Activated CD4-positive, CD25-positive, alpha-beta regulatory T cell treated with anti-CD3 and anti-CD28 coated beads, Interleukin-2, amount 50 U/mL, for 24 hours (primary cell): Measurements from ENCODE around the gene LMO1.

Source experiments
- ATAC-seq, 2 donors: fragments of 150-1000 bp; cut with Tn5 transposase; one replicate each; pipeline ENCODE4 v1.10.0; 2021; ENCODE audit warnings: mild to moderate bottlenecking in 1 of 2, moderate library complexity in 1 of 2

The LMO1 gene

DNA sequence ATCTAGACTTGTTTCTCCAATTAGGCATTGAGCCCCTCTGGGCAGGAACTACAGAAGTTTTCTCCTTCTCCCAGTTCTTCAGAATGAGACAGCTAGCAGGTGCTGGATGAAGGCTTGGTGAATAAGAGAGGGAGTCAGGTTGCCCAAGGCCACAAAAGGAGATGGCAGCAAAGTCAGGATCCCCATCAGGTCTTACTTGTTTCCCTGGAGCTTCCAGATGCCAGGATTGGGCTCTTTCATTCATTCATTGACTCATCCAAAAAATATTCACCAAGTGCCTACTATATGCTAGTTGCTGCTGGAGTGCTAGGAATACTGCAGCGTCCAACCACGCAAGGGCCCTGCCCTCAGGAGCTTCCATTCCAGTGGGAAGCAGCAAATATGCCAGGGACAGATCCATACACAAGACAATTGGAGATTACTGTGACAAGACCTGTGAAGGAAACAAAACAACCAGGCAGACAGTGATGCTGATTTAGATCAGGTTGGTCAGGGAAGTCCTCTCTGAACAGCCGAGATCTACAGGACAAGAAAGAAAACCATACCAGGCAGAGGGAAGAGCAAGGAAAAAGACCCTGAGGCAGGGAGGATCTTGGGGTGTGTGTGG, 24.6 kb upstream of the LMO1 start:
- no peak for ATAC-seq

DNA sequence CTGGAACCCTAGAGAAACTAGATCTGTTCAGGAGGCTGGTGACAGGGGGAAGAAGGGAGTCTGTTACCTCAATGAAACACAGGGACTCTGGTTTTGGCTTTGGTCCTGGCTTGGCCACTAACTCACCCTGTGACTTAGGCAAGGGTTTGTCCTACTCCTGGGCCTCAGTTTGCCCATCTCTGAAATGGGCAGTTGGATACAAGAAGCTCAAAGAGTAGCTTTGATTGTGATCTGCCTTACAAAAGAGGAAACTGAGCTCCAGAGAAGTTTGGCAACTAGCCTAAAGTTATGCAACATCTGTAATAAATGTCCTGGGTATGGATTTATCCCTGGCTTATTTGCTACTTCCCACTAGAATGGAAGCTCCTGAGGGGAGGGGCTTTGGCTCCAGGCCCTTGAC, 24.0 kb upstream of the LMO1 start:
- no peak for ATAC-seq

DNA sequence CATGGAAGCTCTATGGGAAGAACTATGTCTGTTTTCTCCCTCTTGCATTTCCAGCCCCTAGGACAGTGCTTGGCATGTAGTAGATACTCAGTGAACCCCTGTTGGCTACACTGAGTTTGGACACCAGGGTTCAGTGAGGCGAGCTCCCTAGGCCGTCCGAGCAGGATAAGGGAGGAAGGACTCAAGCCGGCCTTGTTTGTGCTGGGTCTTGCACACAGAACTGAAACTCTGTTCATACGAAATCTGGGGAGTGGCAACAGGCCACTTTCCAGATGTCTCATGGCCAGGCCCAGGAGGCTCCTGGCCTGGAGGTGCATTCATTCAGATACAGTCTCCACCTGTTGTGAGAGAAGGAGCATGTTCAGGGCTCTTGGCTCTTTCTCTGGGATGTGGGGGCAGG, 23.6 kb upstream of the LMO1 start:
- no peak for ATAC-seq

DNA sequence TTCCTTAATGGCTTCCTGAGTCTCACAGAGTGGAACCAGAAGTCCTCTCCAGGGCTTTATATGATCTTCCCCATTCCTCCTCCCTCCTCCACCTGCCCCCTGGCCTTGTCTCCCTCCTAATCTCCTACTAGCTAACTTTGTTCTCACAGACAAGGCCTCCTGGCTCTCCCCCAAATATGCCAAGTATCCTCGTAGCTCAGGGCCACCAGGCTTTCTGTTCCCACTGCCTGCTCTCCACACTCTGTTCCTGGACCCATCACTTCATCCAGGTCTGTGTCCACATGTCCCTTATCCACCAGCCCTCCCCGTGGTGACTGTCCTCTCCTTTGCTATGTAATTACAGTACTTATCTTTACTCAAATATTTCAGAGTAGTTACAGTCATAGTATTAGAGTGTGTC, 23.2 kb upstream of the LMO1 start:
- no peak for ATAC-seq

DNA sequence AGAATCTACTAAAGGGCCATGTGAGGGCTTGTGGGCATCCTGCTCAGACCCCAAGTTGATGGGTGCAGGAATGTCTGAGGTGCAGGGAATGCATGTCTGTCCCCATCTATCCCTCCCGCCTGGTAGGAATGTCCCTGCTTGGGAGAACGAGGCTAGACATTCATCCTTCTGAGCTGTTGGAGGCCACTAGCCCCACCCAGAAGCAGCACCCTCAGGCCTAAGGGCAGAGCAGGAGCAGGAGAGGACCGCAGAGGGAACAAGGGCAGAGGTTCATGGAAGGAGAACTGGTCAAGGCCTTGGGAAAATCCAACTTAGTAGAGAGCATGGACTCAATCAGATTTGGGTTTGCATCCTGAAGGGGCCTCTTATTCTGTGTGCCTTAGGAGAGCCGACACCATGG, 22.1 kb upstream of the LMO1 start:
- no peak for ATAC-seq

DNA sequence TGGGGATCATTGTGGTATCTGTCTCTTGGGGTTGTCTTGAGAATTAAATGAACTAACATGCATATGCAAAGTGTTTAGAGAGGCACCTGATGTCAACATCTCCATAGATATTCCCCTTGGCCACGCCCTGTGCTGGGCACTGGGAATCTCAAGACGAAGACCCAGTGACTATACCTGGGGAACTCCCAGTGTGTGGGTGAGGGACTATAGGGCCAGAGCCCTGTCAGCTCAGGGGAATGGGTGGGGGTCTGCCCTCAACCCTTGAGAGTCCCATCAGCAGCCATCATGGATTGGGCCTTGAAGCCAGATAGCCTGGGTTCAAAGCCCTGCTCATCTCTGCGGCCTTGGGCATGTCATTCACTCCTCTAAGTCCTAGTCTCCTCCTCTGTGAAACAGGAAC, 21.6 kb upstream of the LMO1 start:
- no peak for ATAC-seq

DNA sequence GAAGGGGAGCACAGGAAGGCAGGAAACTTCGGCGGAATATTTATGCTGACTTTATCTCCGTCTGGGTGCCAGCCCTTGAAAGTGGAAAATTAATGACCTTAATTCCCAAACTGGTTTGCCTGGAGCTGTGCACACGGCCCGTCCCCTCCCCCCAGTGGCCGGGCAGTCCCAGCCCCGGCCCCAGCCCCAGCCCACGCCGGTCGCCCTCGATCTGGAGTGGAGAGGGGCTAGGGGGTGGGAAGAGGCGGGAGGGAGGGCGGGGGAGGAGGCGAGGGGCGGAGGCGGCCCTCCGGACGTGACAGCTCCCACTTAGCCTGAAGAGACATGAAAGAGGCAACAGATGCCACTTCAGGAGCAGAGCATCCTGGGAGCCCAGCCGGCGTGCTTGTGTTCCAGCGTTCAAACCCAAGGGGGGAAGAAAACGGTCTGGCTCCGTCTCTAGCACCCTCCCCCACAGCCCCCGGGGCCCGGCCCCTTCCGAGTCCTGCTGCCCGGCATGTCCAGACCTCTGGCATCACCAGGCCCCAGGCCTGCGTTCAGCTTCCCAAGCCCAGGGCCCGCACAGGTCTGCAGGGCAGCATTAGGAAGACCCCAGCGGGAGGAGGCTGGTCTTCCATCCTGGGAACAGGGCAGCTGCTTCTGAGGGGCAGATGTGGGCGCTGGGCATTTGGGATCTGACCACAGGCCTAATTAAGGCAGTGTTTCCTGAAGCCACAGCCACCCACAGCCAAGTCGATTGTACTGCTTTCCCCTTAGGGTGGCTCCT, 20.0 kb upstream of the LMO1 start:
- ATAC-seq: no peak

DNA sequence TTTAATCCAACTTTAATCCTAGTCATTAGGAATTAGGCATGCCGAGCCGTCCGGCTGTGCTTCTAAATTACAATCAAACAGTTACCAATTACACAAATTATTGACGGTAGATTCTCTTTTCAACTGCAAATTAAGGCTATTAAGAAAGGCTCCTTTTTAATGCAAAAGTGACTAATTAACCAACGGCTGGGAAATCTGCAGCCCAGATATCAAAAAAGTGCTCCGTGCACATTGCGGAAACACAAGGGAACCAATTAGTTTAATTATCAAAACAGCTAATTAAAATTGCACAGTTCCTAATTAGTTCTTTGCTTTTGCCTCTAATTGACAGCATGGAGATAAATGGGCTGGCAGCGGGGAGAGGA, 19.4 kb upstream of the LMO1 start:
- no peak for ATAC-seq

DNA sequence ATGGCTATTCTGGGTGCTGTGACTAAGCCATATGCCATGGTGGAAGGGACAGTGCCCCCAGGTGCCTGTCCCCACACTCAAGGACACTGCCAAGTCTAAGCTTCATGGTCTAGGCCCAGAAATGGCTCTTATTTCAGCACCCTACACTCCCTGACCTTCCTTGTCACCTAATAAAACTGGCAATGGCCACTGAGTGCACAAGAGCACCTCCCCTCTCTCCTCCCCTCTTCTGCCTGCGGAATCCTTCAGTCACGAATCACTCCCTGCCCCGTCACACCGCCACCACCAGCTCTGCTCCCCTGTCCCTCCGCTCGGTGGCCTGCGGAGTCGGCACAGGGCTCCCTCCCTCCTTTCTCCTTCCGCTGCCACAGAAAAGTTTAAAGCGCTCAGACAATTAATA, 19.0 kb upstream of the LMO1 start:
- ATAC-seq: no peak

DNA sequence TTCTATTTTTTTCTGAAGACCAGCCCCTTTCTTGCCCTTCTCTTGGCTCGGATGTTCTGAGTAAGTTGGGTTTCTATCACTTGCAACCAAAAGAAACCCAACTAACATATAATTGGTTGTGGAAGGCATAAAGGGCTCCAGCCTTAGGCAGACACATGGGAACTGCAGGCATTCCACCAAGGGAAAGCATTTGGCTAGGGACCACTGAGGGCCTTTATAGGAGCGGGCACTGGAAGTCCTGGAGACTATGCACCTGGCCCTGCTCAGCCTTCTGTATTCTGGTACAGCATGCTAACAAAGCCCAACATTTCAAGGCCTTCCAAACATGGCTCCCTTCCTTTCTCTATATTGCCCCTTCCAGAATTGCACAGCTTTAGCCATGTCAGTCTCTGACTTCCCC, 17.6 kb upstream of the LMO1 start:
- ATAC-seq: no peak

DNA sequence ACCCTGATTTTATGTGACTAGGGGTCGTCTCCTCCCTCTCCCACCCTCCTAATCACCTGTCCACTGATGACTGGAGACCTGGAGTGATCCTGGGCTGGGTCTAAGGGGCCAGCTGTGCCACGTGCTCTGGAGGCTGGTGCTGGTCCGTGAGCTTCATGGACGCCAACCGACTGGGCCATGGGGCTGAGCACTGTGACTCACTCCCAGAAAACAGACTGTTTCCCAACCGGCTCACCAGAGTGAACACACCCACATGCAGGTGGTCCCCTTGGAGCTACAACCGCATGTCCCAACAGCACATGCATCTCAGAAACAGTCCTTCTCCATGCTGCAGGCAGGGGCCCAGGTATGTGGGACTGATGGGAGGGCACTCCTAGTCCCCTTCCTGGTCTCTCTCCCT, 14.0 kb upstream of the LMO1 start:
- no peak for ATAC-seq

DNA sequence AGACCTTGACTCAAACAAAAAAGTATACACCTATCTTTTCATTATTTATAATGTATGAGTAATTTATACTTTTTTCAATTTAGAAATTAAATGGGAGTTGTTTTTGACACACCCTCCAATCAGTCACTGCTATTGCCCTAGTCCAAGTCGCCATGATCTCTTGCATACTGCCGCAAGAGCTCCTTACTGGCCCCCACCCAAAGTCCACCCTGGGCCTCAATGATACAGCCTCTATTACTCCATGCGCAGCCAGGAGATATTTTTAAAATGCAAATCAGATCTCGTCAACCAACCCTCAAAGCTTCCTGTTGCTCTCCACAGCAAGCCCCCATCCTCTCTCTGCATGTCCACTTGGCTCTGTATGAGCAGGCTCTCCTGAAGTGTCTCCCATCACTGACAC, 12.8 kb upstream of the LMO1 start:
- ATAC-seq: no peak

DNA sequence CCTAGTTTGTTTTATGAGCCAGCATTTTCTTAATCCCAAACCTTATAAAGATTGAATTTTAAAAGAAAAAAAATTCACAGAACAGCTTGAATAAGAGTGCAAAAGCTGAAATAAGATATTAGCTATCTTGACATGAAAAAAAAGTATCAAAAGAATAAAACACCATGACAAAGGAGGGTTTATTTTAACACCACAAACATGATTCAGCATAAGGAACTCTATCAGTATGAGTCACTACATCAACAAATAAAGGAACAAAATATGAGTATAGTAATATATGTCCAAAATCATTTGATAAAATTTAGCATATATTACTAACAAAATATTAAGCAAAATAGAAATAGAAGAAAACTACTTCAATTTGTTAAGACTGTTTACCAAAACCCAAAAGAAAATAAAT, 9.6 kb upstream of the LMO1 start:
- no peak for ATAC-seq

DNA sequence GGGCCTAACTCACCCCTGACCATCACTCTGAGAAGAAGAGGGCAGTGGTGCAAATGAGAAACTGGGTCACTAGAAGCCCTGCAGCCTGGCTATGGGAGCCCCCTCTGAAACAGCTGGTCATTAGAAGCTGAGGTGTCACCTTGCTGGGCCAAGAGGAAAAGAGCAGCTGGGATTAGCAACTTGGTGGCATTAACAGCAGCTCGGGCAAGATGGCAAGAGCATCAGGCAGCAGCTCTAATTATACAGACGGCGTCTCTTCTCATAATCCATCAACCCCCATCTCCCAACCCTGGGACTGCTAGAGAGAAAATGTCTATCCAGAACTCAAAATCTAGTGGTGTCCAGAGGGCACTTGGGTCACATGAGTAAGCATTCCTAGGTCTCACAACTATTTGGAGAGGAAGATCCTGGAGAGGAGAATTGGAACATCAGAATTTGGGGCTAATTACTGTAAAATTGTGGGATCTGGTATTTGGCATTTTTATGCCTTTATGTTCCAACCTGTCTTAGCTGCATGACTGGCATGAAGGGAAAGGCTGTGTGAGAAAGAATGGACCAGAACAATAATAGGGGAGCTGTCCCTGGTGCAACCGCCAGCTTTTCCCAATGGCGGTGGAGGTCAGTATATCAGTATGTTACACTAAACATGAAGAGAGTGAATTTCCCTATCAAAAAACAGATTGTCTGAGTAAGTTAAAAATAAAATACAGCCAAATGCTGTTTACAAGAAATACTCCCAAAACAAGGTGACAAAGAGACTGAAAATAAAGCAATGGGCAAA, 7.6 kb upstream of the LMO1 start:
- no peak for ATAC-seq

DNA sequence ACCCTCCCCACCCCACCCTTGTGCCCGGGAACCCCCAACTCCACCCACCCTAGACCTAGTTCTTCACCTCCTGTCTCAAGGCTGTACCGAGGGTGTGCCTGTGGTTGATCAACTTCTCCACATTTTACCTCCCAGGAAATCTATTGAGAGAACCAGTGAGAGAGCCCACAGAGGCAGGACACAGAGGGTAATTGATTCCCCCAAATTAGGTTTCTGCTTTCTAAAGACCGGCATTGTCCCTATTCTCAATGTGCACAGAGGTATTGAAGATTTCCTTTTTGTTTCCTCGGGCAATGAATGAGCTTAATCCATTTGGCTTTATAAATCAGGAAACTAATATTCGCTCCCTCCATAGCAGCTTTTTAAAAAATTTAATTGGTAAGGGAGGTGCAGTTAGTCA, 6.0 kb upstream of the LMO1 start:
- no peak for ATAC-seq

DNA sequence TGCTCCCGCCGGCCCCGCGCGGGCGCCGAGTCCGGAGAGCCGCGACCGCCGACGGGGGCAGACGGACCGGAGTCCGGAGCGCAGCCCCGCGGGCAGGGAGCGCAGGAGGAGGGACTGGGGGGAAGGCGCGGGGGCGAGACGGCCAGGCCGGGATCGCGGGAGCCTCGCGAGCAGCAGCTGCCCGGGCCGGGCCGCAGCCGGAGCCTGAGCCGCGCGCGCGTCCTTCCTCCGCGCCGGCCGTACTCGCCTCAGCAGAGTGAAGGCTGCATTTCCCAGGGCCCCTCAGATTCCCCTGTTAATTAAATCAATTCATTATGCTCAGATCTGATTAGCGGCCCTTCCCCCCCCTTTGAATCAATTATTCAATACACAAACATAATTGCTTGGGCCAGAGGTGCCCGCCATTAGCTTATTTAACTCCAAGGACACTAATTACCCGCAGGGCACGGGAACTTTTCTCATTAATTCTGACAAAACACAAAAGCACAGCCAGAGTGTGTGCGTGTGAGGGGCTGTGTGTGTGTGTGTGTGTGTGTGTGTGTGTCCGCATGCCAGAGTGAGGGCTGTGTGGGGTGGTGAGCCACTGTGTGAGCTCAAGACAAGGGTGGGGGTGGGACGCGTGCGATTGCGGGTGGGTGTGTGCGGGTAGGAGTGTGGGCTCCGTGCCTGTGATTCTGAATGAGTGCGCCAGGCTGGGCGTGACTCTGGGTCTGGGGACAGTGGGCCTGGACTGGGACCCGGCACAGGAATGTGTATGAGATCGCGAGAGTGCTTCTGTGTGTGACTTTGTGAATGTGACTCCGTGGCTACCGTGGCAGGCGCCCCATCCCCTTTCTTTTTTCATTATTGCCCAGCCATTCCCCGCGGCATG, 5.1 kb upstream of the LMO1 start:
- no peak for ATAC-seq

DNA sequence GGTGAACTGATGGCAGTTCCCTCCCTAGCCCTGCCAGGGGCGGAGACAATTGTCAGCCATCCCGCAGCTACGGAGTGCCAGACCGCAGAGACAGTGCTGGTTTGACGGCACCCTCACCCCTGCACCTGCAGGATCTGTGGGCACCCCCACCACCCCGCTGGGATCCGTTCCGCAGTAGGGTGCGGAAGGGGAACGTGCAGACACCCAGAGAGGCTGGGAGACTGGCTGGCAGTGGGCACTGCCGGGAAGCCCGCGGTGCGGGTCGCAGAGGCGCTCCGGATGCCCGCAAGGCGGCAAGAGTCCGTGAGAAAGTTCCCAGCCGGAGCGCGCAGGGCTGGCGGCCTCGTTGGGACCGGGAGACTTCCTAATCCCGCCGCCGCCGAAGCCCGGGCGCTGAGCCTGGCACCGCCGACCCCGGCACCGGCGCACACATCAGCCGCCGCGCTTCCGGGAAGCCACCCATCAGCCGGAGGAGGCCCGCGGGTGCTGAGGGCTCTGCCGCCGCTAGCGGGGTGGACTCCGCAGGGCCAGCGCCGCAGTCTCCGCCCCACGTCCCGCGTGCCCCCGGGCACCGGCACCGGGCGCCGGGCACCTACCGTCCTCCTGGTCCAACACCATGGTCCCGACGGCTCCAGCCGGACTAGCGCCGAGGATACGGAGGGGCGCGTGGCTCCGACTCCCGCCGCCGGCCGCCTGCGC, 4.3 kb upstream of the LMO1 start:
- peak in 1 of 2 donors; percentile 28 for ATAC-seq

DNA sequence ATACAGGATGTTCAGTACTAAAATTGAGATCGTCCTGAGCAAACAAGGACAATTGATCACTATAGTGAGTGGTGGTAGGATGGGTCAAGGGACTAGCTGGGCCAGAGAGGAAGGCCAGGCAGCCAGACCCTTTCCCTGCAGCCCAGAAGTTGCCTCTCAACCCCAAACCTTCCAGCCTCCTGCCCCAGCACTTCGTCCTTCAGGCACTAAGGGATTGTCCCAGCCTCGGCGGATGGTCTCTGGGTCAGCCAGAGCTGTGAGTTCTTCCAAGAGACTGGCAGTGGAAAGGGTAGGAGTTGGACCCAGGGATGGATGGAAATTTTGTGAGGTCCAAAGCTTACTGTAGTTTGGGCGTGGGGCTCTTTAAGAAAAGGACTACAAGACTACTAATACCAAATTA, 3.6 kb upstream of the LMO1 start:
- no peak for ATAC-seq

DNA sequence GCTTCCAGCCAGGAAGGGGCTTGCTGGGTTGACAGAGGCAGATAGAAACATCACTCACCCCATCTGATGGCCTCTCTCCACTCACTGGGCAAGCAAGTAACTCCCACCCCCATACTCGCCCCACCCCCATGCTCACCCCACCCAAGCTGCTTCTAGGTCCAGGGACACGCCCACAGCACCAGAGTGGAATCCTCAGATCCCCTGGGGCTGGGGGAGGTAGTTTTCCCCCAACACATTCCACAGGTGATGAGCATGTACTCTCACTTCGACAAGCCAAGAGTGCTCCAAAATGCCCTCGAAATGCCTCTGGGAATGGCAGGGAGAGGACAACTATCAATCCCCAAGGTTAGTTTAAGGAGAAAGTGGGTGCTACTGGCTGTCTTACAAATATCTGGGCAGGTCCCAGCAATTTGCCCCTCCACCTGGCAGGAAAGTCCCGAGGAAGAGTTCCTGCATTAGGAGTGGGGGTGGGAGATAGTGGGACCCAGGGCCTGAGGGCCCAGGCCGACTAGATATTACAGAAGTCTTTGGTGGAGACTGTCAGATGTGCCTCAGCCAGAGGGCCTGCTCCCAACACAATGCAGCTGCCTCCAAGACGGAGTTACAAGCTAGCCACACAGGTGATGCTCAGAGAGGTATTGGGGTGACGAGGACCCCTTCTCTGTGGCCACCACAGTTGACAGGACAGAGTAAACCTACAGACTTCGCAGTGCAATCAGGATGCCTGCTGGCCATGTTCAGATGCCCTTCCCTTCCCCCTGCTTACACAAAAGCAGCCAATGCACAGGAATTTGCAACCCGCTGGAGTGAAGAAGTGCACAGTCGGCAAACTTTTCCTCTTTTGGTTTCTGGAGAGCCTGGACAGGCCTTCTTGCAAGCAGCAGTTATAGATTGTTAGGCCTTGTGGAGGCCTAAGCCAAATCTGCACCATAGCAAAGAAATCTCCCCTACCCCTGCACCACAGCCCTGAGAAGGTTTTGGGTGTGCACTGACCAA, 2.9 kb upstream of the LMO1 start:
- no peak for ATAC-seq

DNA sequence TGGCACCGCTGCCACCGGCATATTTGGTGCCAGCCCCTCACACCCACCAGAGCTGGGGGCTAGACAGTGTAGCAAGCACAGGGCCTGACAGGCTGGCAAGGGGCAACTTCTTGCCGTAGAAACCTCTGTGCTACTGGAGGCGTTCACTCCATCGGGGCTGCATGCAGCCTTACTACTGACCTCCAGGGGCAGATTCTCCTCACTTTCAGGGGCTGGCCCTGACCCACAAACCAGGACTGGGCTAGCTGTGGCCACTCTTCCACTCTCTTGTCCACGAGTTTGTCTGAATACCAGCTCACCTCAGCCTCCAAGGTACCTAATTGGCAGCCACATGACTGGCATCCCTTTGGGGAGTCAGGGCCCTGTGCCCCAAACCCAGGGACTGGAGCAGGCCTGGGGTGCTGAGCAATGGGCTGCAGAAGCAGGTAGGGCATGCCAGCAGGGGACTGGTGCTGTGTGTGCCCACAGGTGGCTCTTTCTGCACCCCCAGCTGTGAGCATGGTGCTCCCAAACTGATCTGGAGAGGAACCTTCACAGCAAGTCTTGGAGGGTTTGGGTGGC, 2.1 kb upstream of the LMO1 start:
- ATAC-seq: no peak
